Stimulated activated CD8-positive, alpha-beta memory T cell treated with anti-CD3 and anti-CD28 coated beads, Interleukin-12 subunit alpha, Interleukin-12 subunit beta, amount 100 ng/mL, for 1 hour (primary cell): Measurements from ENCODE around the gene RAB4B.
"Not testable (repeated sequence)": the region's sequence is repeated elsewhere in the genome, so short reads cannot be mapped to it uniquely, and the experiment has no call there.

ENCODE experiments used
- DNase-seq: peaks from one replicate; pipeline ENCODE4 v3.0.0-alpha.2; 2020; ENCODE audit warnings: low read depth

The RAB4B gene

GRCh38 chr19:40803857-40804782, 26.1 kb downstream of the RAB4B start:
- DNase-seq = no peak

- DNase-seq = no peak
Measured at GRCh38 chr19:40804783-40805242, 26.8 kb downstream of the RAB4B start.

DNA sequence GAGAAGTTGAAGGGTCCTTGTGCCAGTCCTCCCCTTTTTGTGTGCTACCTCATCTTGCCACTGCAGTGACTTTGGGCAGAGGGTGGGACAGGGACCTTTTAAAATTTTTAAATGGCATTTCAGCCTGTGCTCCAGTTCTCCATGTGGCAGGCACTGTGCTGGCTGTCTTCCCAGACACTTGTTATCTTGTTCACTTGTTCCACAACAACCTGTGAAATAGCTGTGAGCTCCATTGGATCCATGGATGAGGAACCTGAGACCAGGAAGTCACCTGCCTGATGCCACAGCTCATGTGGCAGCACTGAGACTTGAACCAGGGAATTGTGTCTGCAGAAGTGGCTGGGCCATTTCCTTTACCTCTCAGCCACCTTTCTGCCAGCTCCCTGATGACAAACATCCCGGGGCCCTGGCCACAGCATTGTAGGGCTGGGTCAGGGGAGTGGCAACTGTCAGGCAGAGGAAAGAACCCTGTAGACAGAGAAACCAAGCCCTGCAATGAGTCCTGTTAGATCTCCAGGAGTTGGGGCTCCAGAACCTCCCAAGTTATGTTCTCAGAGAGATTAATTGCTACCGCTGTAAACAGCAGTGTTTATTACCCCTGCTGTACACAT, 27.3 kb downstream of the RAB4B start:
- no peak for DNase-seq

DNA sequence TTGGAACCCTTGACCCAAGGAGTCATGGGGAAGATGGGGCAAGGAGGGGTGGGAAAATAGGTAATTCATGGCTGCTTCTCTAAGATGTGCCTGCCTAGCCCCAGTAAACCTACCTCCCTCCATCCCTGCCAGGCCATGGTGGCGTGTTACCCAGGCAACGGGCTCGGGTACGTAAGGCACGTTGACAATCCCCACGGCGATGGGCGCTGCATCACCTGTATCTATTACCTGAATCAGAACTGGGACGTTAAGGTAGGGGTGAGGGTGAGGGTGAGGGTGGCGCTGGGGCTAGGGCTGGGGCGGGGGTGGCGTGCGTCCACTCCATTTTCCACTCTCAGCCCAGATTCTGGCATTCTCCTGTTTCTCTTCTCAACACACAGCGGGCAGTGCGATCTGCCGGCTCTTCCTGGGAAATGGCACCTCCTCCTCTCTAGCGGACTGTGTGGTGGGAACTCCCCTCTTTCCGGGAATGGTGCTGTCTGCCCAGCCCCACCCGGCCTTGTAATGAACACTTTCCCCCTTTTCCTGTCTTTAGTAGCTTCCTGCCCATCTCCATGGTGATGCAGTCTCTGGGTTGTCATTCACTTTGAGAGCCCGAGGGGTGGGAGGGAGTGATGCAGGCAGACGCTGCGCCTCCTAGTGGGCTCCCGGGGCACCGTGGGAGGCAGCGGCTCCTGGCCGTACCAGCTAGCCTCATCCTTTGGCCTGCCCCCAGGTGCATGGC, 28.5 kb downstream of the RAB4B start:
- peak; percentile 62 for DNase-seq

DNA sequence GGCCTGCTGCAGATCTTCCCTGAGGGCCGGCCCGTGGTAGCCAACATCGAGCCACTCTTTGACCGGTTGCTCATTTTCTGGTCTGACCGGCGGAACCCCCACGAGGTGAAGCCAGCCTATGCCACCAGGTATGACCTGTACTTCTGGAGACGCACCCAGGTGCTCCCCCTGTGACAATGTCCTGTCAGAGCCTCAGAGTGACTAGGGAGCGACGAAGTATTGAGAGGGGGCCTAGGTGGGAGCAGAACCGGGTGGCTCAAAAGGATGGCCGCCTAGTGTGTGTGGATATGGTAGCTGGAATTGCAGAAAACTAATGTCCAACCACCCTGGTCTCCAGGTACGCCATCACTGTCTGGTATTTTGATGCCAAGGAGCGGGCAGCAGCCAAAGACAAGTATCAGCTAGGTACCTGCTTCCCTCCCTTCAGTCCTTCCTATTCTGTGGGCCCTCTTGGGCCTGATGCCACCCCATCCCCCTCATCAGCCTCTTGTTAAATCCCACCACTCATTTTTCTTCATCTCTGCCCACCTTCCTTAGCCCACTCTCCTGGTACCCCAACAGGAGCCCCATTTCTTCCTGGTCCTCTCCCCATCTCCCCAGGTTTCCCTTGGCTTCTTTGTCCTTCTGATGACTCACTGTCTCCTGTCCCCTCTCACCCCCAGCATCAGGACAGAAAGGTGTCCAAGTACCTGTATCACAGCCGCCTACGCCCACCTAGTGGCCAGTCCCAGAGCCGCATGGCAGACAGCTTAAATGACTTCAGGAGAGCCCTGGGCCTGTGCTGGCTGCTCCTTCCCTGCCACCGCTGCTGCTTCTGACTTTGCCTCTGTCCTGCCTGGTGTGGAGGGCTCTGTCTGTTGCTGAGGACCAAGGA, 29.3 kb downstream of the RAB4B start:
- DNase-seq = no peak

DNA sequence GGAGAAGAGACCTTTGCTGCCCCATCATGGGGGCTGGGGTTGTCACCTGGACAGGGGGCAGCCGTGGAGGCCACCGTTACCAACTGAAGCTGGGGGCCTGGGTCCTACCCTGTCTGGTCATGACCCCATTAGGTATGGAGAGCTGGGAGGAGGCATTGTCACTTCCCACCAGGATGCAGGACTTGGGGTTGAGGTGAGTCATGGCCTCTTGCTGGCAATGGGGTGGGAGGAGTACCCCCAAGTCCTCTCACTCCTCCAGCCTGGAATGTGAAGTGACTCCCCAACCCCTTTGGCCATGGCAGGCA, 29.9 kb downstream of the RAB4B start:
- DNase-seq = no peak

- DNase-seq = no peak
Measured at GRCh38 chr19:40808497-40808896, 30.4 kb downstream of the RAB4B start.

DNA sequence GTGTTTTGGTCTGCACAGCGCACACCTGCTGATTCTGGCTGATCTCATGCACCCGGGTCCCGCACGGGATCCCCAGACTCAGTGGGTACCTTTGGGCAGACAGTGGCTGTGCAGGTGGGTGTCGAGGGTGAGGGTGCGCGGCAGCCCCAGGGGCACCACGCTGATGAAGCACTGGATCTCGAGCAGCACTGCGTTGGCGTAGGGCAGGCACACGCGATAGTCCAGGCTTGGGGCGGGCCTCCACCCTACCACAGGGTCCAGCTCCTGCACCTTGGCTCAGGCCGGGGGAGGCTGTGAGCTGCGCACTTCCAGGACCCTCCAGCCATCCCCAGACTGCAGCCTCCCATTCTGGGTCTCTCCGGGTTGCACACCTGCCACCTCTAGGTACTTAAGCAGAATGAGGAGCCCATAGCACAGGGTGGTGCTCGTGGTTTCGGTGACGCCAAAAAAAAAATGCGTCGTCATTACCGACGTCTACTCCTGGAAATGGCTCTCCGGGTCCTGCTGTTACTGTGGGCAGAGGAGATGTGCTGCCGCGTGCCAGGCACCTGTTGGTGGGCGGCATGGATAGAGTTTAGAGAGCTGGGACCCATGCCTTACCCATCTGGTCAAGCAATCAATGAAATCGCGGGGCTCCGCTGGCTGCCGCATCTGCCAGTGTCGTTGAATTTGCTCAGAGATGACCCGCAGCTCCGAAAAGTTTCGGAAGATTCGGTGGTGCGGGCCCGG, 31.5 kb downstream of the RAB4B start:
- DNase-seq = no peak

DNA sequence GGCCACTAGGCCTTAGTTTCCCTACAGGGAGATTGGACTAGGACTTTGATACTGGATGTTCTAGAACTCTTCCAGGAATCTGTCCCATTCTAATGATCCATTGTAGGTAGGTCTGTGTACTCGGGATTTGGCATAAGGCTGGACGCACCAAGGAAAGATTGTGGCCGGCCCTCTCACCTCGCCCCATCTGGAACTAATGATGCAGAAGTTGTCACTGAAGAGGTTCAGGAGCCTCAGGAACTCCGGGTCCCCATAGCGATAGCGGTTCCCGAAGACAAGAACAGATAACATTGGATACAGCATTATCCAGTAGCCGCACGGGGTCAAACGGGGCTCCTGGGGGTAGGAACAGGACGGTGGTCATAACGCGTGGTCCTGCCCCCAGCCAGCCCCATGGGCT, 32.1 kb downstream of the RAB4B start:
- no peak for DNase-seq

DNA sequence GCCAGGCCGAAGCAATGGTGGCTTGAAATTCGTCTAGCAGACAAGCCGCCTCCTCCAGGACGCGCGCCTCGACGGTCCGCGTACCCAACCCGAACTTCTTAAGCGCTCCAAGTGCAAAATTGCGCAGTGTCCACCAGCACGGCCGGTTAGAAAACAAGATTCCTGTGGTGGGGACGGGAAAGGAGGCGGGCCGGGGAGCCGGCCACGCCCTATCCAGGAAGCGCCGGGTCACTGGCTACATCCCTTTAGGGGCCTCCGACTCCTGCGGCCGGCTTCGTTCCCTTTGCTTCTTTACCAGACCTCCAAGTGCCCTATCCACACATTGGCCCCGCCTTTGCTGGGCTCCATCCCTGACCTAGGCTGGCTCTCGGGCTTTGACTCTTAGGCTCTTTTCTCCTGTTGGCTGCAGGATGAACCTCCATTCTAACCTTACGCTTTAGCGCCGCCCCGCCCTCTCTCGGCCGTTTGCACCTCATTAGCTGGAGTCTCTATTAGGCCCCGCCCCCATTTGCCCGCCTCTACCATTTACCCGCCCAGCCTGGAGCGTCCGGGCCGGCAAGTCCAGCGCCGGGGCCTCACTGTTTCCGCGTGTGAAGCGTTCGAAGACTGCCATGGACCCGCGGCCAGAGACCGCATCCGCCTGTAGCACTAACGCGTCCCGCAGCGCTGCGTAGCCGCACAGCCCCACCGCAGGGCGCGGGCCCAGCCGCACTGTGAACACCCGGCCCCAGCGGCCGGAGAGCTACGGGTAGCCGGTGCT, 32.8 kb downstream of the RAB4B start:
- DNase-seq = not testable (repeated sequence)

DNA sequence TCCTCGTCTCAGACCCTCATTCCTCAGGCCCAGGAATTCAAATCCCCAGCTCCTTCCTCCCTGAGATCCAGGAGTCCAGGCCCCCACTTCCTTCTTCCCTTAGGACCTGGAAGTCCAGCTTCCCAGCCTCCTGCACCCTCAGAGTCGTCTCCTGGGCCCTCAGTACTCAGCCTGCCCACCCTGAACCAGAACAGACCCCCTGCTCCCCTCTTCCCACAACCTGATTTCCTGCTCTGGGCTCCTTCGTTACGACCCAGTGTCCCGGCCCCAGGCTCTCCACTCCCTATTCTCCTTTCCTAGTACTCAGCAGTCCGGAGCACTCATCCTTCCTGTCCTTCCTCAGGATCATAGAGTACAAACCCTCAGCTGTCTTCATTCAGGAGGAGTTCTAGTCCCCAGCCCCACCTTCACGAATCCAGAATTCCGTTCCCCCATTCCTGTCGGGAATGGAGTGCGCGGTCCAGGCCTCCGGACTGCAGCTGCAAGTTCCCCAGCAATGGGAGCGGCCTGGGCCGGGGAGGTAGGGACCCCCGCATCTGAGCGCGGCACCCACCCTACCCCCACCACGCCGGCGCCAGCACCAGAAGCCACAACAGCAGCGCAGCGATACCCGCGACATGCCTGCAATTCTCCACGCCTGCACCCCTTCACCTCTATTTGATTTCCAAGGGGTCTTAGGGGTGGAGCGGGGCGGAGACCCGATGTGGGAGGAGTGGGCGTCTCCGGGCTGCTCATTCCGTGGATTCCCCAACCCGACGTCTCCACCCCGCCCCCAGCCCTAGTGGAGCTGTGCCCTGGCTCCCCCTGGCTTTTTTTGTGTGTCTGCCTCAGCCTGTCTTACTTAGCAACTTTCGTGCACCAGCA, 33.7 kb downstream of the RAB4B start:
- DNase-seq = no peak

DNA sequence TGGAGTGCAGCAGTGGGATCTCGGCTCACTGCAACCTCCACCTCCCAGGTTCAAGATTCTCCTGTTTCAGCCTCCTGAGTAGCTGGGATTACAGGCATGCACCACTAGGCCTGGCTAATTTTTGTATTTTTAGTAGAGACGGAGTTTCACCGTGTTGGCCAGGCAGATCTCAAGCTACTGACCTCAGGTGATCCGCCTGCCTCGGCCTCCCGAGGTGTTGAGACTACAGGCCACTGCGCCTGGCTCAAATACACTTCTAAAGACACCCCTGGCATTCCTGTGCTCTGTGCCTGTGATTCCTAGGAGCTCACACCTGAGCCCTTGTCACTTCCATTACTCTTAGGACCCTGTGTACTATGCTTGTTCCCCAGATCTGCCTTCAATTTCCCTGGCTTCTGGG, 34.5 kb downstream of the RAB4B start:
- not testable (repeated sequence) for DNase-seq

DNA sequence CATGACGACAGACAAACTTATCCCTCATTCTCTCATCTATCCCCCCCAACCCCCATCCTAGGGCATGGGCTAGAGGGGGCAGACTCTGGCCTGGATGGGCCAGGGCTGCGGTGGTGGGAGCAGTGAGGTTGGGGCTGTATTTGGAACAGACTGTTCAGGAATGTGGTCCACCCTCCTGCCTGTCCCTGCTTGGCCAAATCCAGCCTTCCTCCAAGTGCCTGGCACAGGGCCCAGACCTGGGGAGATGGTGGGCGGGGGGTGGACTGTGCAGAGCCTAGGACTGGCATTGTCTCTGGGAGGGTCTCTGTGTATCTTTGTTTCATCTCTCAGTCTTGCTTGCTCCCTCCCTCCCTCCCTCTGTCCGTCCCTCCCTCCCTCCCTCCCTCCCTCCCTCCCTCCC, 35.1 kb downstream of the RAB4B start:
- no peak for DNase-seq

- DNase-seq = no peak
Measured at GRCh38 chr19:40815223-40815622, 37.2 kb downstream of the RAB4B start.

GRCh38 chr19:40818480-40819399, 40.7 kb downstream of the RAB4B start:
- DNase-seq = peak; percentile 52

GRCh38 chr19:40819479-40820234, 41.6 kb downstream of the RAB4B start:
- DNase-seq = peak; percentile 51

DNA sequence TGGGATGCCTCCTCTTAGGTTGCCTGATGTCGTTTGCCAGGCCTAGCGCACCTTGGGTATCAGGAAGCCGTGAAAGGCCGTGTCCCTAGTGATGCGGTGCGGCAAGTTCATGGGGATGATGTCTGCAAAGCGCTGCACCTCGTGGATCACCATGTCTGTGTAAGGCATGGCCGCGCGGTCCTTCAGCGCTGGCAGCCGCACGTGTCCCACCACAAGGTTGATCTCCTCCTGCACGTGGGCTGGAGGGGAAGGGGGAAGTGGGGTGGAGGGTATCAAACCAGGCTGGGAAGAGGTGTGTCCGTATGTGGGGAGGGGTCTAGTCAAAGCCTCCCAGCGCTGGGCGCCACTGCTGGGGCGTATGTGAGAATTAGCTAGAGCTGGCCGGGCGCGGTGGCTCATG, 44.1 kb downstream of the RAB4B start:
- no peak for DNase-seq
